NOMO-1 (cell line): ENCODE data around the gene TTR.

ENCODE experiments used
- DNase-seq, 2 experiments: peaks; one replicate each; lab custom pipeline; 2025; ENCODE audit not compliant: unreplicated experiment in 2 of 2; lab: John Stamatoyannopoulos, UW

Gene TTR

DNA sequence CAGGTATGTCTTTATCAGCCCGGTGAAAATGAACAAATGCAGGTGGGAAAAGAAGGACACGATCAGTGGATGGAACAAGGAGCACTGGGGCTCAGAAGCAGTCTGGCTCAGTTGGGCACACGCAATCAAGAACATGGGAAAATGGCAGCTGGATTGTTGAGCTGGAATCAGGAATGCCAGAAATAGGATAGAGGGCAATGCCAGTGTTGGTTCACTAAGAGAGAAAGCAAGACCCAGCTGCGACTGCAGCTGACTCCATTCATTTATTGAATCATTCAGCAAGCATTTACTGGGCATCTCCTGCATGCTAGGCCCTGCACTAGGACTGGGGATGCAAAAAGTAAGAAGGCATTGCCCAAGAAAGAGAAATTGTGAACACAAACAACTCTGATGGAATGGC lies 13.6 kb upstream of the TTR start:
- DNase-seq = no peak

DNA sequence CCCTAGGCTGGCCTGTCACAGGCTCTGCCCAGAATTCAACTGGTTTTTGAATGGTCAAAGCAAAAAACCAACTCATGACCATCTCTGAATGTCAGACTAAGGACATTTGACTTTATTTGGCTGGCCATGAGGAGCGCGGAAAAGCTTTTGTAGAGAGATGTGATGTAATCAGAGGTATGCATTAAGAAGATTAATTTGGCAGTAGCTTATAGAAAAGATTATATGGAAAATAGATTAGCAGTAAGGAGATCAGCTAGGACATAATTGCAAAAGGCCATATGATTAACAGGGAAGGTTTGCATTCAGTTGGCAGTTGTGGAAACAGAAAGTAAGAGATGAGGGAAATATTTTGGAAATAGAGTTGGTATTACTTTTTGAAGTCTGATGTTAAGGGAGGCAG lies 12.3 kb upstream of the TTR start:
- DNase-seq = no peak

DNA sequence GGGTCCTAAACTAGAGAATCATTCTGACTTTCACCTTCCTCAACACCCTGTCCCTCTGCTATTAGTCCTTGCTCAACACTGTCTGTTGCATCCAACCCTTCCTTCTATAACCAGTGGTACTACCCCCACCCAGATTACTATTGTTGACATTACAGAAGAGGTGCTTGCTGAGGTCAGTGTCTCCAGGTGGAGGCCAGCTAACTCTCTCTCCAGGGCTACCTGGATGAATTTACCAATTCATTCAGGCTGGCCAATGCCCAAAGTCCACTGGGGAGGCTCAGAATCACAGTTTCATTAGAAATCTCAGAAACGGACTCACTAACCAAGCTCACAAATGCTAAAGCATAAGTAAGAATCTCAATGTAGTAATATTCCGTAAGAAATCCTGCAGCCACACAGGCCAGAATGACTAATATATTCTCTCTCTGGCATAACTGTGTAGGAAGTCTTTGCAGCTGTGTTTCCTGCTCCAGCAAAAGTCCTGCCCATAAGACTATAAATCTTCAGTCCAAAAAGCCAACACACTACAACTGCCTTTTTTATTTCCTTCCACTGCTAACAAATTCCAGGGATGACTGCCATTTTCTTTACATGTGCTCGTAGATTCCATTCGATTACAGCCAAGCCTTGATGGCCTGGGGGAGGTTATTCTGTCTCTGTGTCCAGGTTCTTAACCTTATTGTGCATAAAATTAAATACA lies 10.0 kb upstream of the TTR start:
- DNase-seq = no peak

DNA sequence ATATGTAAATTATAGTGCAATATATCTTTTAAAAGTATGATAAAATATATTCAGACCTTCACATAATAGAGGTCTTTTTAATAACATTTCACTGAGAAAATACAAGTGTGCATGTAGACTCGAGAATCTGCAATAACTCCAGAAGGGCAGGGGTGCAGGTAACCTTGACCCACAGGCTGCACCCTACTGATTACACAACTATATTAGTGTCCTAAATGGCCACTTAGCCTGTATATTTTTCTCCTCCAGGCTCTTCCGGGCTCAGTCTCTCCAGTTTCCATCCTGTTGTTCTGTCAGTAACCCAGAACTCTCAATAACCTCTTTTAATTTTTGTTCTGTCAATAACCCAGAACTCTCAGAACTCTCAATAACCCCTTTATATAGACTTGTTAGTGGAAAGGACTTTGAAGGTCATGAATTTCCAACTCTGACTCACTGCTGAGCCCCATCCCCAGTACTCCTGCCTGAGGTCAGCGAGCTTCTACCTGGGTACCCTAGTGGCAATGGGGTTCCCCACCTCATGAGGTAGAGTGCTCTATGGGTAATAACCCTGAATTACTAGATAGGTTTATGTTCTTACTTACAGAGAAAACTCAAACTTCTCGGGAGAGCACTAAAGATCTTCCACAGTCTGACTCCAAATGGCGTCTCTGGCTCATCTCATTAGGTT lies 8.4 kb upstream of the TTR start:
- no peak for DNase-seq

DNA sequence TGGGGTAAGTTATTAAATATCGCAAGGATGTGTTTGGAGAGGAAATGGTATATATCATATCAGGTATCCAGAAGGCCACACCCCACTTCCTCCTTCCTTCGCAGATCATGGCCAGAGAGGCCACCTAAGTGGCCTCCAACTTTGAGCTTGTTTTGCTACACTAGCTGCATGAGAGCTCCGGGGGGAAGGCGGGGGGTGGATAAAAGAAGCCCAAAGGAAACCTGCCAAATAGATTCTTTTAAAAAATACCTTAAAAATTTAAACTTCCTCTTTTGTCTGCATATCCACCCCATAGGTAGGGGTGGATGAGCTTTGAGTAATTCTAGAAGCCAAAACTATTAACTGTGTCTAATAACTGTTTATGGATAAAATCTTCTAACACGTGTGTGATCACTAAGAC lies 5.7 kb upstream of the TTR start:
- DNase-seq = no peak

DNA sequence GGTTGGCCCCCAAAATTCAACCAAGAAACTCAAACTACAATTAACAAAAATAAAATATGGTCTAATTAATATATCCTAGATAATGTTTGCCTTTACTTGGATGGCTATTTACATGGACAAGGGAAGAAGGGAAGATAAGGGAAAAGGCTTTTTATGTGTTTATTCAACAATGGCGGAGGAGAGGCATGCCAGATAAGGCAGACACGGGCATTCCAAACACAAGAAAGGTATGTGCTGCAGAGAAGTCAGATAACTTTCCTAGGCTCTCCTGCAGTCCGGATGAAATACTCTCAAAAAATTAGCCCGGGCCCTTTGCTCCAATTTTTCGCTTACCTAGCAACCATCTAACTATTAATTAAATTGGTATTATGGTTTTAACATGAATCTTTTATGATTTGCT lies 5.1 kb upstream of the TTR start:
- no peak for DNase-seq

DNA sequence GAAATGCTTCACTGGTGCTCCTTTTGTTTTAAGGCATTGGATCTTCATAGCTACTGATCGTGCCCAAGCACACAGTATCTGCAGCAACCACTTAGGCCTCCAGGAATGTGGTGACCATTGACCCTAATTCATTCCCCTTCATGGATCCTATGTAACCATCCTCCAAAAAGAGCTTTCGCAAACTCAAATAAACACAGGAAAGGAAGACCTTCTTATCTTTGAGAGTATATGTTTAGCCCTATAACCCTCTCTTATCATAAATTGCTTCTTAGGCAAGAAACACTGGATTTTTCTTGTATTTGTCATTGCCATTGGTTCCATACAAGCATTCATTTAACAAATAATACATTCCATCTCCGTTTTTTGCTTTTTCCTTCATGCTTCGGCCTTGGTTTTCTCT lies 4.1 kb upstream of the TTR start:
- no peak for DNase-seq

DNA sequence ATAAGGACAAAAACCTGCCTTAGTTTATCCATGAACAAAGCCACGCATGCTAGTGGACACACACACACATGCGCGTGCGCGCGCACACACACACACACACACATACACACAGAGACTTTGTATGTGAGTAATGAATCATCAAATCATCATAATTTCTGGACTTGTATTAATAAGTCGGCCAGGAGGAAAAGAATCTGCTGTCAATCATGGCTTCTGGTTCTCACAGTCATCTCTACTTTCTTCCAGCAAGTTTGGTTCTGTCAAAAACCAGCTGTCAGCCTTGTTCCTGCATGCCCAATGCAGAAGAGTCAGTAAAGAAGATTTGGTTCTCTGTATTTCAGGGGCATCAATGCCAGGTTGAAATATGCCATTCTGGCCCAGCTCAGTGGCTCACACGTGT lies 1.1 kb upstream of the TTR start:
- DNase-seq = no peak

DNA sequence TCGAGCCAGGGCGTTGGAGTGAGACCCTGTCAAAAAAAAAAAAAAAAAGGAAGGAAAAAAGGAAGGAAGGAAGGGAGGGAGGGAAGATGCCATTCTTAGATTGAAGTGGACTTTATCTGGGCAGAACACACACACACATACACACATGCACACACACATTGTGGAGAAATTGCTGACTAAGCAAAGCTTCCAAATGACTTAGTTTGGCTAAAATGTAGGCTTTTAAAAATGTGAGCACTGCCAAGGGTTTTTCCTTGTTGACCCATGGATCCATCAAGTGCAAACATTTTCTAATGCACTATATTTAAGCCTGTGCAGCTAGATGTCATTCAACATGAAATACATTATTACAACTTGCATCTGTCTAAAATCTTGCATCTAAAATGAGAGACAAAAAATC lies 564 bp upstream of the TTR start:
- DNase-seq = no peak

DNA sequence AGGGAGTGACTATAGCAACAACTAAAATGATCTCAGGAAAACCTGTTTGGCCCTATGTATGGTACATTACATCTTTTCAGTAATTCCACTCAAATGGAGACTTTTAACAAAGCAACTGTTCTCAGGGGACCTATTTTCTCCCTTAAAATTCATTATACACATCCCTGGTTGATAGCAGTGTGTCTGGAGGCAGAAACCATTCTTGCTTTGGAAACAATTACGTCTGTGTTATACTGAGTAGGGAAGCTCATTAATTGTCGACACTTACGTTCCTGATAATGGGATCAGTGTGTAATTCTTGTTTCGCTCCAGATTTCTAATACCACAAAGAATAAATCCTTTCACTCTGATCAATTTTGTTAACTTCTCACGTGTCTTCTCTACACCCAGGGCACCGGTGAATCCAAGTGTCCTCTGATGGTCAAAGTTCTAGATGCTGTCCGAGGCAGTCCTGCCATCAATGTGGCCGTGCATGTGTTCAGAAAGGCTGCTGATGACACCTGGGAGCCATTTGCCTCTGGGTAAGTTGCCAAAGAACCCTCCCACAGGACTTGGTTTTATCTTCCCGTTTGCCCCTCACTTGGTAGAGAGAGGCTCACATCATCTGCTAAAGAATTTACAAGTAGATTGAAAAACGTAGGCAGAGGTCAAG lies 955 bp downstream of the TTR start:
- no peak for DNase-seq

DNA sequence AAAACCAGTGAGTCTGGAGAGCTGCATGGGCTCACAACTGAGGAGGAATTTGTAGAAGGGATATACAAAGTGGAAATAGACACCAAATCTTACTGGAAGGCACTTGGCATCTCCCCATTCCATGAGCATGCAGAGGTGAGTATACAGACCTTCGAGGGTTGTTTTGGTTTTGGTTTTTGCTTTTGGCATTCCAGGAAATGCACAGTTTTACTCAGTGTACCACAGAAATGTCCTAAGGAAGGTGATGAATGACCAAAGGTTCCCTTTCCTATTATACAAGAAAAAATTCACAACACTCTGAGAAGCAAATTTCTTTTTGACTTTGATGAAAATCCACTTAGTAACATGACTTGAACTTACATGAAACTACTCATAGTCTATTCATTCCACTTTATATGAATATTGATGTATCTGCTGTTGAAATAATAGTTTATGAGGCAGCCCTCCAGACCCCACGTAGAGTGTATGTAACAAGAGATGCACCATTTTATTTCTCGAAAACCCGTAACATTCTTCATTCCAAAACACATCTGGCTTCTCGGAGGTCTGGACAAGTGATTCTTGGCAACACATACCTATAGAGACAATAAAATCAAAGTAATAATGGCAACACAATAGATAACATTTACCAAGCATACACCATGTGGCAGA lies 3.6 kb downstream of the TTR start:
- DNase-seq = no peak

DNA sequence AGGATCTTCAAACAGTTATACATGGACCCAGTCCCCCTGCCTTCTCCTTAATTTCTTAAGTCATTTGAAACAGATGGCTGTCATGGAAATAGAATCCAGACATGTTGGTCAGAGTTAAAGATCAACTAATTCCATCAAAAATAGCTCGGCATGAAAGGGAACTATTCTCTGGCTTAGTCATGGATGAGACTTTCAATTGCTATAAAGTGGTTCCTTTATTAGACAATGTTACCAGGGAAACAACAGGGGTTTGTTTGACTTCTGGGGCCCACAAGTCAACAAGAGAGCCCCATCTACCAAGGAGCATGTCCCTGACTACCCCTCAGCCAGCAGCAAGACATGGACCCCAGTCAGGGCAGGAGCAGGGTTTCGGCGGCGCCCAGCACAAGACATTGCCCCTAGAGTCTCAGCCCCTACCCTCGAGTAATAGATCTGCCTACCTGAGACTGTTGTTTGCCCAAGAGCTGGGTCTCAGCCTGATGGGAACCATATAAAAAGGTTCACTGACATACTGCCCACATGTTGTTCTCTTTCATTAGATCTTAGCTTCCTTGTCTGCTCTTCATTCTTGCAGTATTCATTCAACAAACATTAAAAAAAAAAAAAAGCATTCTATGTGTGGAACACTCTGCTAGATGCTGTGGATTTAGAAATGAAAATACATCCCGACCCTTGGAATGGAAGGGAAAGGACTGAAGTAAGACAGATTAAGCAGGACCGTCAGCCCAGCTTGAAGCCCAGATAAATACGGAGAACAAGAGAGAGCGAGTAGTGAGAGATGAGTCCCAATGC lies 4.6 kb downstream of the TTR start:
- DNase-seq = no peak

DNA sequence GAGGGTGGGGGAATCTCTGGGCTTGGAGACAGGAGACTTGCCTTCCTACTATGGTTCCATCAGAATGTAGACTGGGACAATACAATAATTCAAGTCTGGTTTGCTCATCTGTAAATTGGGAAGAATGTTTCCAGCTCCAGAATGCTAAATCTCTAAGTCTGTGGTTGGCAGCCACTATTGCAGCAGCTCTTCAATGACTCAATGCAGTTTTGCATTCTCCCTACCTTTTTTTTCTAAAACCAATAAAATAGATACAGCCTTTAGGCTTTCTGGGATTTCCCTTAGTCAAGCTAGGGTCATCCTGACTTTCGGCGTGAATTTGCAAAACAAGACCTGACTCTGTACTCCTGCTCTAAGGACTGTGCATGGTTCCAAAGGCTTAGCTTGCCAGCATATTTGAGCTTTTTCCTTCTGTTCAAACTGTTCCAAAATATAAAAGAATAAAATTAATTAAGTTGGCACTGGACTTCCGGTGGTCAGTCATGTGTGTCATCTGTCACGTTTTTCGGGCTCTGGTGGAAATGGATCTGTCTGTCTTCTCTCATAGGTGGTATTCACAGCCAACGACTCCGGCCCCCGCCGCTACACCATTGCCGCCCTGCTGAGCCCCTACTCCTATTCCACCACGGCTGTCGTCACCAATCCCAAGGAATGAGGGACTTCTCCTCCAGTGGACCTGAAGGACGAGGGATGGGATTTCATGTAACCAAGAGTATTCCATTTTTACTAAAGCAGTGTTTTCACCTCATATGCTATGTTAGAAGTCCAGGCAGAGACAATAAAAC lies 6.5 kb downstream of the TTR start:
- DNase-seq = no peak

DNA sequence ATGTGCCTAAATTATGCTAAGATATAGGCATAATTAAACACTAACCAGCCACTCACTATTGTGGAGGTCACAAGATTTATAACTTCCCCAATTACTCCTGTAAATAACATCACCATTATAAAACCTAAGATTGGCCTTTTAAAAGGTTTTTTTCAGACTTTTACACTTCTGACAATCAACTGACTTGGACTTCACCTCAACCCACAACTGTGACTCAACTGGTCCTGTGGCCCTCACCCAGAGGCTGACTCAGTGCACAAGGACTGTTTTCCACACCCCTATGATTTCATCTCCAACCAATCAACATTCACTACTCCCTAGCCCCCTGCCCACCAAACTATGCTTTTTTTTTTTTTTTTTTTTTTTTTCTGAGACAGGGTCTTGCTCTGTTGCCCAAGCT lies 11.6 kb downstream of the TTR start:
- no peak for DNase-seq

DNA sequence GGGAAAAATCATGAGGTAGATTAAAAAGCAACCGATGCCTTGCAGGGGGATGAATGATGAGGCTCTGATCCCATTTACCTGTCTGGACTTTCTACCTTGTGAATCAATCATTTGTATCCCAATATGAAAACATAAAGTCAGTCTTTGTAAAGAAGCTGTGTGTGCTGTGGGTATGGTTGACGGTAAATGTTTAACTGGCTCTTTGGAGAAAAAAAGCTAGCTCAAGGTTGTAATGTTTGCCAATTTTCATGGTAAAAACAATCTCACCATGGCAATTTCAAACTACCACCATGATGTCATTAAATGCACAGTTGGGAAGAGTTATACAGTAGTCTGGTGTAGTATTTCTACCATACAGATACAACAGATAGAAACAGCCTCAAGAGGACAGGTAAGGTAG lies 14.6 kb downstream of the TTR start:
- no peak for DNase-seq

DNA sequence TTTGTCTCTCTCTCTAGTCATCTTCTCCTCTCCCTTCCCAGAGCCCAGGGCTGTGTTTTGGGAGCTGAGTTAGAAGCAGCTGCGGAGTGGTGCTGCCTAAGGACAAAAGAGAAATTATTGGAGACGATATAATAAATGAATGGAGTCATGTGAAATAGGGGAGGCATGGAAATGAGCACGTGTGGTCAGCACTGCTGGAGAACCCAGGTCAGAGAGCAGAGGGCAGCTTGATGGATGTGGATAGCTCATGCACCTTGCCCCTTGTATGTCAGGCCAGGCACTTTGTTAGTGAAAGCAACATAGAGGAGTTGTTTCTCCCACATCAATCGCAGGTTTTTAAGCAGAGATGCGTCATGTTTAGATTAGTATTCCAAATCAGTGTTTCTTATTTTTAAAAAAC lies 15.7 kb downstream of the TTR start:
- DNase-seq = no peak

DNA sequence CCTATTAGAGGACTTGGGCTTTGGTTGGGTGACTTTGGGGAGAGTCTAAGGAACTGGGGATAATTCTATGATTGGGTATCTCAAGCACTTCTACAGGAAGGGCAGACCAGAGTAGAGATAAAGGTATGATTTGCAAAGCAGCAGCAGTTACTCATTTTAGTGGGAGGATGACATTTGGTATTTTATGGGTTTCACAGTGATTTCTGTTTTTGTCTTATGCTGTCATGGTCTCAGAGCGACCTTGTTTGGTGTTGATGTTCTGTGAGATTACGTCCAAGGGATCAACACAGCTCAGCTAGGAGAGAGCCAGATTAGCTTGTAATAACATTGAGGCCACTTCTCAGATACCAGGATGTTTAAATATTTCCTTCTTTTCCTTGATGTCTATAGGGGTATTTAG lies 18.2 kb downstream of the TTR start:
- no peak for DNase-seq

DNA sequence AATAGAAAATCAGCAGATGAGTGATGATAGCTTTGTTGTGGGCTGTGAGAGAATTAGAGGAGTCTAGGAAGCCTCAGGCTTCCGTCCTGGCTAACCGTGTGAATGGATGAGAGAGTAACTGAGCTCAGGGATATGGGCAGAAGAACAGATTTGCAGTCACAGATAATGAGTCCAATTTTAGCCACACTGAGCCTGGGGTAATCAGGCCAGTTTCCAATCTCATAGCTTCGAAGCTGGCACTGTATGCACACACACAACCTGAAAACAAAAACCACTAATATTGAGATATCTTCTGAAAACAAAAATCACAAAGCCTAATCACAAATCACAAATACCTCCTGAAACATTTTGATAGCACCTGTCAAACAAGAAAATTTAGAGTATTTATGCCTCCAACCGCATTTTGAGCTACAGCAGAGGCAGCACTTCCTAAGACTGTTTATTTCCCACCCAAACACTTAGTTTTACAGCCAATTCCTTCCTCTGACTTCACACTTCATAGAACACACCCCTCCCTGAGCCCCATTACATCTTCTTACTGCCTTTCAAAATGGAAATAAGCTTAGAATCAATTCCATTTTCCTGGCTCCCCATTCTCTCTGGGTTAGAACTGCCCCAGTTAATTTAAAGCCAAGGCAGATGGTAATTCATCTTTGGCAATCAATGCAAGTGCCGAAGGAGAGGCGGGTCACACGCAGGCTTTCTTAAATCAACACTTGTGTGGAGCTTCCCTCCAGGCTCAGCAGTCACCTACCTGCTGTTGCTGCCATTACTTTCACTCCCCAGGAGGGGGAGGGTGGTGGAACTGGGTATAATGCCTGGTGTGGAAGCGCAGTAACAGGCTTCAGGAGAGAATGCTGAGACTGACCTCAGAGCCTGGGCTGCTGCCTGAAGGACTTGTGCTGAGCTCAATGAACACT lies 18.9 kb downstream of the TTR start:
- DNase-seq = no peak

DNA sequence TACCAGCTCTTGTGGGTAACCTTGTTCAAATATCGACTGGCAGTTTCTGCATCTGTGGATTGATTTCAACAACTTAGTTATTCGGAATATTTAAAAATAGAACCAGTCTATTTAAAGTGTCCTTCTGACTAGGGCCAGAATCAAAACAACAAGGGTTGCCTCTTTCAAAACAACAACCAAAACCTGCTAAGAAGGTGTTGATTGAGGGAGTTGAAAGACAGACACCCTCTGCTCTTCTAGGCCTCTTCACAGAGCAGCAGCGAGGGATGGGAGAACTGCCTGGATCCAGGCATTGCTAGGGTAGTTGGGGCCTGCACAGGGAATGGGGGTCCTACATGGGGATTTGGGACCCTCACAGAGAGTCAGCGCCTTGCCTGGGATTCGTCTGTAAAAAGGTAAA lies 19.8 kb downstream of the TTR start:
- DNase-seq = no peak
